WTC11 (cell line): Measurements from ENCODE around the gene ABHD12.

ENCODE experiments used
- FOXP1 ChIP-seq: sonication (generic); formaldehyde crosslinking; IDR thresholded peaks from 2 replicates; pipeline ENCODE4 v1.8.0; 2022; ENCODE audit warnings: missing genetic modification reagents, mild to moderate bottlenecking, moderate library complexity, borderline replicate concordance
- TF ChIP-seq, protein P1 (sequence below): sonication (generic); formaldehyde crosslinking; IDR thresholded peaks from 2 replicates; pipeline ENCODE4 v1.8.0; 2022; ENCODE audit warnings: mild to moderate bottlenecking, missing genetic modification reagents

DNA sequence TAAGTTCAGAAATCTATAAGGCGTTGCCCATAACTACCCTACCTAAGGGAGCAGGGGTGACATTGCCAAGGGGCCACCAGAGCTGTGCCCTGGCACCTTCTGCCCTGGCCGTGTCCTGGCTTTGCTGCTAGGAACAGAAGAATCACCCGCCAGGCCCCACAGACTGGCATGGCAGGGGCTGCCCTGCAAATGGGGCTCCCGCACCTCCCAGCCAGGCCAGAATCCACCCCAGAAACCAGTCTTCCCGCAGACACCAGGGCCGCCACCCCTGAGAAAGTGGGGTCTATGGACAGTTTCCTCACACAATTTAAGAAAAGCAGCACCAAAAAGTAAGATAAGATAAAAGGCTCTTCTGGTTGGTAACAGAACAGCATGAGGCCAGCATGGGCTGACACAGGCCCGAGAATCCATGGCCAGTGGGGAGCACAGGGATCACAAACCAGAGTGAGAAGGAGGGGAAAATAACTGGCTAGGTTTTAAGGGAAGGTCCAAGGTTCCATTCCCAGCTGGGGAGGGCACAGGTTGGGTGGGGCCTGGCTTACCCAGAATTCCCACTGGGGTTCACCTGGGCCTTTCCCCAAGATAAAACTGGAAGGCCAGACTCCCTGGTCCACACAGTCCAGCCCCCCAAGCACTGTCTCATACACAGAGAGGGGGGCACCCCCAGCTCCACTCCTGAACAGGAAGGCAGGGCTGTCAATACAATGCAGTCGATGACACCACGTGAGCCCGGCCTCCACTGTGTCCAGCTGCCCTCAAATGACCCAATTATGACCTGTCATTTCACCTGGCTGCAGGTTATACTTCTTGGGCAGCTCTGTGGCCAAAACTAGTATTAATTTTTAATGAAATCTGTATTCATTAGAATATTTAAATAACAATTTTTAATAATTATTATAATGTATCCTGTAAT is 83.4 kb downstream of the ABHD12 start:
- TF ChIP-seq, protein P1, sequence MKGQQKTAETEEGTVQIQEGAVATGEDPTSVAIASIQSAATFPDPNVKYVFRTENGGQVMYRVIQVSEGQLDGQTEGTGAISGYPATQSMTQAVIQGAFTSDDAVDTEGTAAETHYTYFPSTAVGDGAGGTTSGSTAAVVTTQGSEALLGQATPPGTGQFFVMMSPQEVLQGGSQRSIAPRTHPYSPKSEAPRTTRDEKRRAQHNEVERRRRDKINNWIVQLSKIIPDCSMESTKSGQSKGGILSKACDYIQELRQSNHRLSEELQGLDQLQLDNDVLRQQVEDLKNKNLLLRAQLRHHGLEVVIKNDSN (CRISPR knock-in tag) = no peak
- no peak for TF ChIP-seq FOXP1 (CRISPR knock-in tag)
